Karpas-422 (cell line): ENCODE measurements around the gene WTAP. TPM values are rescaled to one million over a fixed set of nuclear protein-coding genes. Genes with fewer than 3 reads are reported as not detected.
"Not testable (repeated sequence)": the region's sequence is repeated elsewhere in the genome, so short reads cannot be mapped to it uniquely, and the experiment has no call there.

Source experiments
- DNase-seq: peaks from one replicate; pipeline ENCODE4 v3.0.0-alpha.2; 2015
- H2AFZ ChIP-seq: fragments of 200-600 bp; sonication (generic); 2 replicates; pipeline ENCODE4 v1.6.1; 2014; ENCODE audit warnings: antibody characterized with exemption, low read length, mixed read lengths
- H3K27ac ChIP-seq: fragments of 200-600 bp; sonication (generic); 2 replicates; pipeline ENCODE4 v1.5.1; 2014; ENCODE audit warnings: mild to moderate bottlenecking, low read length, moderate library complexity
- H3K27me3 ChIP-seq: fragments of 200-600 bp; sonication (generic); 2 replicates; pipeline ENCODE4 v1.6.1; 2014; ENCODE audit warnings: low read length, mixed read lengths
- H3K36me3 ChIP-seq: fragments of 200-600 bp; sonication (generic); 2 replicates; pipeline ENCODE4 v1.6.1; 2014; ENCODE audit warnings: low read length, mixed read lengths; ENCODE audit not compliant: insufficient read depth
- H3K4me1 ChIP-seq: fragments of 200-600 bp; sonication (generic); 2 replicates; pipeline ENCODE4 v1.6.1; 2014; ENCODE audit warnings: mild to moderate bottlenecking, low read length, mixed read lengths
- H3K4me2 ChIP-seq: fragments of 200-600 bp; sonication (generic); 2 replicates; pipeline ENCODE4 v1.6.1; 2014; ENCODE audit warnings: low read length, low read depth, mild to moderate bottlenecking; ENCODE audit not compliant: poor library complexity, severe bottlenecking
- H3K4me3 ChIP-seq: fragments of 200-600 bp; sonication (generic); 2 replicates; pipeline ENCODE4 v1.5.1; 2014; ENCODE audit warnings: mild to moderate bottlenecking, antibody characterized with exemption, low read length, mixed read lengths
- H3K79me2 ChIP-seq: fragments of 200-600 bp; sonication (generic); 2 replicates; pipeline ENCODE4 v1.6.1; 2014; ENCODE audit warnings: mild to moderate bottlenecking, low read length, mixed read lengths
- H3K9ac ChIP-seq: fragments of 200-600 bp; sonication (generic); 2 replicates; pipeline ENCODE4 v1.6.0; 2014; ENCODE audit warnings: low read length
- H3K9me2 ChIP-seq: fragments of 200-600 bp; sonication (generic), shearing (Covaris generic); replicated peaks from 2 replicates; pipeline ENCODE4 v1.6.0; 2014; ENCODE audit warnings: mild to moderate bottlenecking, low read length, moderate library complexity; ENCODE audit not compliant: insufficient read depth
- H3K9me3 ChIP-seq: fragments of 300-700, 200-600 bp; sonication (generic); 2 replicates; pipeline ENCODE4 v1.6.1; 2014; ENCODE audit warnings: low read length, mixed read lengths
- H4K20me1 ChIP-seq: fragments of 200-600 bp; sonication (generic); 2 replicates; pipeline ENCODE4 v1.6.1; 2014; ENCODE audit warnings: mild to moderate bottlenecking, antibody characterized with exemption, low read length, low read depth; ENCODE audit not compliant: insufficient read depth
- total RNA-seq: library from RNA; depleted of rRNA; stranded (reverse); fragments of >200 nt; shearing (Covaris generic); gene quantifications from 2 replicates; pipeline ENCODE4 v1.2.3, GENCODE V29; 2014; ENCODE audit warnings: low replicate concordance

The WTAP gene
- total RNA-seq, 1 experiment from 2014 or later, result 87.6 TPM

DNA sequence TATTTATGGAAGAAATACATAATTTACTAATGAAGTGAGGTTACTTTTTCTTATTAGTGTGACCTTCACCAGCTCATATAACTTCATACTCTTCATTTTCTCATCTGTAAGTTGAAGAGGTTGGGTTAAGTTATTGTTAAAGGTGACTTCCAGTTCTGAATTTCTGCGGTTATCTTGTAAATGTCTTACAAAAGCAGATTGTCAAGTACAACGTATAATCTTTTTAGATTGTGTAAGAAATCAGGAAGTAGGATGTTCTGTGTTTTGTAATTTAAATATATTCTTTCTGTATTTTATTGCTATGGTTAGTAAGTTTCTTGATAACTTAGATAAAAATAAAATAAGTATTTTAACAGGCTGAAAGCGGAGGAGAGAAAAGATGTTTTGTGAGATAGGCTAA, 12.0 kb downstream of the WTAP start:
- Histone ChIP-seq H3K4me2 (no peak overlapping the region), H3K4me1 (peaks cover 25% of the 10 kb centered on the region), H3K9ac (no peak overlapping the region), H3K27ac (no peak overlapping the region), H3K79me2 (peaks cover 93% of the 10 kb centered on the region), H3K27me3 (no peaks in the 10 kb centered on the region), H3K9me2 (no peaks in the 10 kb centered on the region), H3K9me3 (no peaks in the 10 kb centered on the region), H3K36me3 (peaks cover 69% of the 10 kb centered on the region), H3K4me3 (no peak overlapping the region), H4K20me1 (peaks cover 38% of the 10 kb centered on the region), H2AFZ (no peak overlapping the region)
- no peak for DNase-seq

DNA sequence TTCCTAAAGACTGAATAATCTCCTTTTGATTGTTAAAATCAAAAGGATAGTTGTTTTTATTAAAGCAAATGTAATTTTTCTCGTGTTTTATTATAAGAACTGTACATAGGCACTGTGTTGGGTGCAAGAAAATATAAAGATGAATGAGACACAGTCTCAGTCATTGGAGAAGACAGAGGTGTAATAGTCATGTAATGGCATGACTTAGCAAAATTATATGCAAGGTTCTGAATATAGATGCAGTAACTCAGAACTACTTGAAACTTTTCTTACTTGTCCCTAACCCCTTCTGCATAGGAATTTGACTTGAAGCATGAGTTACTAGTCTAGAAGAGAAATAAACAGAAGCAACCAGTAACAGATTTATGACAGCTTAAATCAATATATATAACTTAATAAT, 14.9 kb downstream of the WTAP start:
- Histone ChIP-seq H3K27ac (no peak overlapping the region), H3K79me2 (peaks cover 92% of the 10 kb centered on the region), H3K4me3 (no peak overlapping the region), H3K4me2 (no peak overlapping the region), H2AFZ (no peak overlapping the region), H3K27me3 (no peaks in the 10 kb centered on the region), H3K9ac (no peak overlapping the region), H4K20me1 (peaks cover 32% of the 10 kb centered on the region), H3K9me3 (no peaks in the 10 kb centered on the region), H3K4me1 (0 out of 2 replicates have a peak, but pooled peaks cover 9% of the 10 kb centered on the region), H3K9me2 (no peaks in the 10 kb centered on the region), H3K36me3 (peaks cover 83% of the 10 kb centered on the region)
- no peak for DNase-seq

DNA sequence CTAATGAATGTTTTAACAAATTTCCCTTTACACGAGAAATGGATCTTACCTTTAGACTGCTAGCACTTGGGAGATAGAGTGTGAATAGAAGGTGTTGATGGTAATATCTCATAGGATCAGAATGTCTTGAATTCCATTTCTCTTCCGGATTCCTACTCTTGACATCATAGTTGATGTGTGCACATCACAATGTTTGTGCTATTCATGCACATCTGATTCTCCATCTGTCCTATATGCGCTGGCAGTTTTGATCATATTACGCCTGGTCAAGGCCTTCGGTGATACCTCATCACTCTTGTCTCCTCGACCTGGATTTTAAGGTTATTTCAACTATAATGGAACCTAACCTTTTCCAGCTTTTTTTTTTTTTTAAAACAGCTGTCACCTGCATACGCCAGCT, 17.8 kb downstream of the WTAP start:
- Histone ChIP-seq H3K27me3 (no peaks in the 10 kb centered on the region), H3K9ac (no peak overlapping the region), H3K4me3 (no peak overlapping the region), H3K9me3 (no peaks in the 10 kb centered on the region), H3K9me2 (no peaks in the 10 kb centered on the region), H3K36me3 (peaks cover 86% of the 10 kb centered on the region), H3K4me1 (no peaks in the 10 kb centered on the region), H4K20me1 (peaks cover 18% of the 10 kb centered on the region), H3K4me2 (no peak overlapping the region), H2AFZ (no peak overlapping the region), H3K79me2 (peaks cover 83% of the 10 kb centered on the region), H3K27ac (no peak overlapping the region)
- no peak for DNase-seq

DNA sequence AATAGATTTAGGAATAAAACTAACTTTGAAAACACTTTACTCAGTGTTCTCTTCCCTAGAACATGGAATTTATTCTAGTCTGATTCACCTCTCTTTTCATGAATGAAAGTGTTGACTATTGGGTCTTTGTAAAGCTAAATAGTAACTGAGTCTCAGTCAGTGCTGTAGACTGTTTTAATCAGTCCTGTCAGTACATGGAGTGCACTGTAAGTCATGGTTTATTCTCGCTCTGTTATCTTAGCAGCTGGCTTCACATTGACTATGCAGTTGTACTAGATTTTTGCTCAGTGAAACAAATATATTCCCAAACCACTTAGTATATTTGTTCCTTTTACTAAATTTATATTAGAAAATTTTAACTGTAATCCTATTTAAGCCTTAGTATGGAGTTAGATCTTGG, 19.5 kb downstream of the WTAP start:
- Histone ChIP-seq H3K9me2 (no peaks in the 10 kb centered on the region), H3K4me2 (no peak overlapping the region), H3K9ac (no peak overlapping the region), H3K4me1 (no peaks in the 10 kb centered on the region), H3K36me3 (peaks cover 87% of the 10 kb centered on the region; the same call in 1 of the 2 replicates), H3K9me3 (no peaks in the 10 kb centered on the region), H2AFZ (no peak overlapping the region), H3K4me3 (no peak overlapping the region), H4K20me1 (peaks cover 14% of the 10 kb centered on the region), H3K79me2 (peaks cover 81% of the 10 kb centered on the region), H3K27me3 (no peaks in the 10 kb centered on the region), H3K27ac (no peak overlapping the region)
- no peak for DNase-seq

DNA sequence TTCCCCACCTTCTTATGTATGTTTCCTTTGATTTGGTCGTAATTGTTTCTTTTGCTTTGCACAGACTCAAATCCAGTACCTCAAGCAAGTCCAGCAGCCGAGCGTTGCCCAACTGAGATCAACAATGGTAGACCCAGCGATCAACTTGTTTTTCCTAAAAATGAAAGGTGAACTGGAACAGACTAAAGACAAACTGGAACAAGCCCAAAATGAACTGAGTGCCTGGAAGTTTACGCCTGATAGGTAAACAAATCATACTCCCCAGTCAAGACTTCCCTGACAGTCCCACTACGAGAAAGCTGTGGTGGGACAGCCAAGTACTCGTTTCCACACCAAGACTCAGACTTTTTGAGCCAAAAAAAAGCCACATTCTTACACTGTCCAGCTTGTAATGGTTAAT, 20.8 kb downstream of the WTAP start:
- DNase-seq, H3K4me2 ChIP-seq, H3K27me3 ChIP-seq, H3K9ac ChIP-seq, H3K9me3 ChIP-seq, H2AFZ ChIP-seq, H3K4me3 ChIP-seq, H3K27ac ChIP-seq, H3K4me1 ChIP-seq, H3K9me2 ChIP-seq: not testable (repeated sequence)
- Histone ChIP-seq H3K79me2 (peaks cover 87% of the 10 kb centered on the region), H3K36me3 (peaks cover 94% of the 10 kb centered on the region; the same call in 1 of the 2 replicates), H4K20me1 (peaks cover 14% of the 10 kb centered on the region)

DNA sequence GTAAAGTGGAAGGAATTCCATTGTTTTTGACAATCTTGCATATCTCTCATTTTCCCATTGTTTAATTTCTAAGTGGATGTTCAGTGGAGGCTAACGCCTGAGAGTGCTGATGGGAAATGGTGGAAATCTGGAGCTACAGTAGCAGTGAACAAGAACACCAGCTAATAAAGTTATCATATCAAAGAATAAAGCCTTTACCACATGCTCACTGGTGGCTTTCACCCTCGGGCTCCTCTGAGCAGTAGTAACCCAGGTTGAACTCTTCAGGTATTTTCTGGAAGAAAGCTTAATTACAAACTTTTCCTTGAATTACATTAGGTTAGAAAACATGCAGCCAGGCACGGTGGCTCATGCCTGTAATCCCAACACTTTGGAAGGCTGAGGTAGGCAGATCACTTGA, 24.1 kb downstream of the WTAP start:
- no peak for DNase-seq

DNA sequence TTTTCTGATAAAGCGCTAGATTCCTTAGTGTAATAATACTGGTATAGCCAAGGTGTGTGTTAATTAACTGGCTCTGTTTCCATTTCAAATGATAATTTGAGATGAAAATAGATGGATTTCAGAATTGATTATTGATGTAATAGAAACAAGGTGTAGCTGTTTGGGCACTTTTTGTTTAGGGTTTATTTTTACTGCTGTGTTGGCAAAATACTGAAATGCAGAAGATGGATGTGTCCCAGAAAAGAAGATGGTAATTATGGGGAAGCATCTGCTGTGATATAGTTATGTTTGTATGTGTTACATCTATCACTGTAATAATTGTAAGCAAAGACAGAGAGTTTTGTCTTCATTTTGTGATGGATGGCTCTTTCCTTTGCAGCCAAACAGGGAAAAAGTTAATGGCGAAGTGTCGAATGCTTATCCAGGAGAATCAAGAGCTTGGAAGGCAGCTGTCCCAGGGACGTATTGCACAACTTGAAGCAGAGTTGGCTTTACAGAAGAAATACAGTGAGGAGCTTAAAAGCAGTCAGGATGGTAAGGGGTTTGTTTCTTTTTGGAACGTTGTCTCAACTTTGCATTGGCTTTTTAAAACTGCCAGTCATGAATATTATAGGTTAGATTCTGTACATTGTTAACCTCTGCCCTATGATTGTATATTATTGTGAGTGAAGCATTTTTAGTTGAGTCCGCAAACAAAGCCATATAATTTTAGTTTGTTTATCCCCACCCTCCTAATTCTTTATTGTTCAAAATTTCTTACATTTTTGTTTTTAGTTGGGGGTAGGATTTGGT, 26.0 kb downstream of the WTAP start:
- H3K4me1 ChIP-seq, result no peaks in the 10 kb centered on the region
- H3K27me3 ChIP-seq, result no peaks in the 10 kb centered on the region
- peaks cover 86% of the 10 kb centered on the region; the same call in 1 of the 2 replicates for H3K36me3 ChIP-seq
- no peaks in the 10 kb centered on the region for H3K9me2 ChIP-seq
- H4K20me1 ChIP-seq, result 0 out of 2 replicates have a peak, but pooled peaks cover 3% of the 10 kb centered on the region
- H3K9me3 ChIP-seq, result no peaks in the 10 kb centered on the region
- no peak overlapping the region for H3K4me2 ChIP-seq
- no peak overlapping the region for H3K27ac ChIP-seq
- H3K4me3 ChIP-seq, result no peak overlapping the region
- no peak for DNase-seq
- H2AFZ ChIP-seq, result no peak overlapping the region
- H3K79me2 ChIP-seq, result peaks cover 73% of the 10 kb centered on the region
- no peak overlapping the region for H3K9ac ChIP-seq

More for the DNA sequence above, 24.1 kb downstream of the WTAP start:
- Histone ChIP-seq H3K36me3 (peaks cover 89% of the 10 kb centered on the region; the same call in 1 of the 2 replicates), H3K9me3 (no peaks in the 10 kb centered on the region), H3K4me1 (no peaks in the 10 kb centered on the region), H4K20me1 (0 out of 2 replicates have a peak, but pooled peaks cover 3% of the 10 kb centered on the region), H3K27ac (no peak overlapping the region), H2AFZ (no peak overlapping the region), H3K79me2 (peaks cover 78% of the 10 kb centered on the region), H3K4me2 (no peak overlapping the region), H3K9ac (no peak overlapping the region), H3K4me3 (no peak overlapping the region), H3K9me2 (no peaks in the 10 kb centered on the region), H3K27me3 (no peaks in the 10 kb centered on the region)

DNA sequence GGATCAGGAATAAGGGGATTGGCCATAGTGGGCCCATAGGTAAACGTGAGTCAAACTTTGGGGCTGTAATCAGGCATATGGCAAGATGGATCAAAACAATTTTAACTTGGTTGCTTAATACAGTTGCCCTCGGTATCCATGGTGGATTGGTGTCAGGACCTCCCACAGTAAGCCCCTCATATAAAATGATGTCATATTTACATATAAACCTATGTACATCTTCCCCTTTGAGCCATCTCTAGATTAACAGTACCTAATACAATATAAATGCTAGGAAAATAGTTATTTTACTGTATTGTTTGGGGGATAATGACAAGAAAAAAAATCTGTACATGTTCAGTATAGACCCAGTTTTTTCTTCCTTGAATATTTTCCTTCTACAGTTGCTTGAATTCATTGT, 27.1 kb downstream of the WTAP start:
- H3K36me3 ChIP-seq, result peaks cover 81% of the 10 kb centered on the region; the same call in 1 of the 2 replicates
- H3K9me3 ChIP-seq, result no peaks in the 10 kb centered on the region
- no peaks in the 10 kb centered on the region for H3K27me3 ChIP-seq
- H3K4me1 ChIP-seq, result peaks cover under 1% of the 10 kb centered on the region; the same call in 1 of the 2 replicates
- H3K4me2 ChIP-seq, result no peak overlapping the region
- H3K79me2 ChIP-seq, result peaks cover 66% of the 10 kb centered on the region
- no peaks in the 10 kb centered on the region for H3K9me2 ChIP-seq
- no peak for DNase-seq
- H3K4me3 ChIP-seq, result no peak overlapping the region
- no peak overlapping the region for H2AFZ ChIP-seq
- no peak overlapping the region for H3K27ac ChIP-seq
- H4K20me1 ChIP-seq, result 0 out of 2 replicates have a peak, but pooled peaks cover 3% of the 10 kb centered on the region
- H3K9ac ChIP-seq, result no peak overlapping the region
